A549 (cell line): ENCODE data around the gene UMOD.

Source experiments
- BHLHE40 ChIP-seq: IDR thresholded peaks from 2 replicates; pipeline ENCODE4 v1.6.1; 2012; ENCODE audit warnings: low read depth, low read length, inconsistent platforms
- CHD2 ChIP-seq: fragments of 150-350 bp; IDR thresholded peaks from 2 replicates; pipeline ENCODE4 v1.6.1; 2014; ENCODE audit warnings: low read length; ENCODE audit not compliant: partially characterized antibody
- CTCF ChIP-seq: fragments of >200 bp; sonication (Bioruptor Twin); formaldehyde crosslinking; IDR thresholded peaks from 3 replicates; pipeline ENCODE4 v1.5.1; 2016
- EHF ChIP-seq: fragments of 250-450 bp; sonication (Bioruptor Pico); IDR thresholded peaks from 2 replicates; pipeline ENCODE4 v1.5.0; 2020; ENCODE audit warnings: mild to moderate bottlenecking
- HOXA7 ChIP-seq: fragments of 250-450 bp; sonication (Bioruptor Pico); IDR thresholded peaks from 2 replicates; pipeline ENCODE4 v1.5.0; 2020; ENCODE audit warnings: mild to moderate bottlenecking, moderate library complexity
- RAD21 ChIP-seq, 2 experiments: fragments of >200 bp in 1 of 2; sonication (Bioruptor Twin) in 1 of 2; formaldehyde crosslinking in 1 of 2; IDR thresholded peaks in 1 of 2; conservative IDR thresholded peaks in 1 of 2; 2 replicates in 1 of 2; 3 replicates in 1 of 2; pipeline ENCODE4 v1.6.1; 2012 to 2018; ENCODE audit warnings: inconsistent platforms in 1 of 2
- ZNF302 ChIP-seq: fragments of 250-450 bp; sonication (Bioruptor Pico); IDR thresholded peaks from 2 replicates; pipeline ENCODE4 v1.9.0; 2021; ENCODE audit warnings: inconsistent platforms, mild to moderate bottlenecking, moderate library complexity

GRCh38 chr16:20327444-20328041 is 25.0 kb downstream of the UMOD start, which contains the start of gene GP2:
- TF ChIP-seq CTCF (no peak), RAD21 (conservative IDR thresholded peaks at IDR 0.05 in 1 of 2, IDR thresholded peaks at IDR 0.05 in 1 of 2) (no peak), BHLHE40 (no peak), HOXA7 (no peak), ZNF302 (CRISPR knock-in tag) (no peak), EHF (no peak), CHD2 (no peak)
